HepG2 (cell line): ENCODE data around the gene PRXL2B. TPM values are rescaled to one million over a fixed set of nuclear protein-coding genes. Genes with fewer than 3 reads are reported as not detected.

Experiments used
- ATAC-seq: fragments of 200-7000 bp; cut with Tn5 transposase; 3 replicates; pipeline ENCODE4 v1.9.1; 2020; ENCODE audit warnings: mild to moderate bottlenecking, moderate library complexity
- BruUV-seq: library from RNA; stranded (reverse); fragments of 400-500 nt; replicated peaks from 2 replicates; lab custom pipeline; 2021; lab: Mats Ljungman, UMichigan
- CTCF ChIA-PET: fragments of 300-600 bp; formaldehyde crosslinking; extraction: SDS; loops from one replicate; lab custom pipeline; 2021; ENCODE audit warnings: low total read pairs, inconsistent platforms, low intra/inter-chr PET ratio; lab: Yijun Ruan, JAX
- POLR2A ChIA-PET: fragments of 350-600 bp; sonication (Branson Sonifier 250); formaldehyde crosslinking; loops from one replicate; lab custom pipeline; 2020; ENCODE audit warnings: antibody characterized with exemption, inconsistent platforms; lab: Yijun Ruan, JAX
- DNase-seq: peaks from one replicate; pipeline ENCODE4 v3.0.0-alpha.2; 2015; ENCODE audit warnings: low spot score
- FAIRE-seq: peaks from 3 replicates; lab custom pipeline; 2011; peaks lifted over from hg19 to GRCh38; lab: Jason Lieb, UNC
- H2AFZ ChIP-seq: one replicate; pipeline ENCODE4 v1.6.1; 2011; ENCODE audit warnings: low read length, inconsistent platforms
- H3K27ac ChIP-seq: fragments of 300-600 bp; 3 replicates; pipeline ENCODE4 v1.8.0; 2011; ENCODE audit warnings: mixed run types, mild to moderate bottlenecking, mixed read lengths, low read length, inconsistent platforms; ENCODE audit not compliant: insufficient read depth; ENCODE audit errors: extremely low read length
- H3K27me3 ChIP-seq, 2 experiments: fragments of 200-600 bp in 1 of 2; 2 replicates in 1 of 2; 3 replicates in 1 of 2; pipeline versions ENCODE4 v1.6.0 to v1.8.0; 2011; ENCODE audit warnings: low read length in 2 of 2, mild to moderate bottlenecking in 2 of 2, moderate library complexity in 2 of 2, inconsistent platforms in 1 of 2; ENCODE audit not compliant: insufficient read depth in 2 of 2, control insufficient read depth in 1 of 2
- H3K36me3 ChIP-seq, 2 experiments: fragments of 200-600 bp in 1 of 2; replicated peaks in 1 of 2; 2 replicates in 1 of 2; 3 replicates in 1 of 2; pipeline versions ENCODE4 v1.5.1 to v1.8.0; 2011; ENCODE audit warnings: low read length in 2 of 2, inconsistent platforms in 1 of 2; ENCODE audit not compliant: insufficient read depth in 2 of 2, control insufficient read depth in 1 of 2
- H3K4me1 ChIP-seq: 2 replicates; pipeline ENCODE4 v1.5.1; 2012; ENCODE audit warnings: low read length, inconsistent platforms; ENCODE audit not compliant: insufficient read depth
- H3K4me2 ChIP-seq: 2 replicates; pipeline ENCODE4 v1.6.0; 2011; ENCODE audit warnings: low read depth, low read length, inconsistent platforms
- H3K4me3 ChIP-seq, 3 experiments: fragments of 200-600 bp in 1 of 3; sonication (generic), shearing (Covaris generic) in 1 of 3; replicated peaks in 1 of 3; 2 replicates each; pipeline ENCODE4 v1.5.1; 2011 to 2016; ENCODE audit warnings: low read length in 3 of 3, inconsistent platforms in 2 of 3, low read depth in 2 of 3, mild to moderate bottlenecking in 2 of 3, control low read depth in 1 of 3, mixed read lengths in 1 of 3; ENCODE audit not compliant: insufficient read depth in 1 of 3
- H3K79me2 ChIP-seq: one replicate; pipeline ENCODE4 v1.6.1; 2011; ENCODE audit warnings: low read length, inconsistent platforms; ENCODE audit not compliant: insufficient read depth
- H3K9ac ChIP-seq: 2 replicates; pipeline ENCODE4 v1.6.0; 2011; ENCODE audit warnings: mild to moderate bottlenecking, low read depth, low read length, inconsistent platforms; ENCODE audit not compliant: insufficient read depth
- H3K9me3 ChIP-seq: 2 replicates; pipeline ENCODE4 v1.5.1; 2012; ENCODE audit warnings: mild to moderate bottlenecking, low read length
- H4K20me1 ChIP-seq: 2 replicates; pipeline ENCODE4 v1.6.0; 2011; ENCODE audit warnings: inconsistent platforms, mild to moderate bottlenecking, low read length, moderate library complexity; ENCODE audit not compliant: insufficient read depth
- CREBL2 ChIP-seq: sonication (generic); formaldehyde crosslinking; IDR thresholded peaks from 2 replicates; pipeline ENCODE4 v1.8.1; 2023; ENCODE audit warnings: missing genetic modification reagents, mild to moderate bottlenecking, borderline replicate concordance
- DBP ChIP-seq: sonication (generic); formaldehyde crosslinking; IDR thresholded peaks from 2 replicates; pipeline ENCODE4 v1.4.0; 2020; ENCODE audit warnings: missing genetic modification reagents; ENCODE audit errors: not compliant biosample characterization
- GABPB1 ChIP-seq: IDR thresholded peaks from 2 replicates; pipeline ENCODE4 v1.6.1; 2016; ENCODE audit warnings: mild to moderate bottlenecking, missing genetic modification reagents, moderate library complexity, missing compliant biosample characterization
- HMG20B ChIP-seq: conservative IDR thresholded peaks from 2 replicates; pipeline ENCODE4 v1.6.1; 2016; ENCODE audit warnings: missing genetic modification reagents, missing compliant biosample characterization
- MED13 ChIP-seq: sonication (generic); formaldehyde crosslinking; IDR thresholded peaks from 2 replicates; pipeline ENCODE4 v1.5.0; 2020; ENCODE audit warnings: missing genetic modification reagents
- MTERF4 ChIP-seq: sonication (generic); formaldehyde crosslinking; IDR thresholded peaks from 2 replicates; pipeline ENCODE4 v1.8.0; 2023; ENCODE audit warnings: mild to moderate bottlenecking, missing genetic modification reagents
- NPAS2 ChIP-seq: sonication (generic); formaldehyde crosslinking; IDR thresholded peaks from 2 replicates; pipeline ENCODE4 v1.8.0; 2022; ENCODE audit warnings: mild to moderate bottlenecking, missing genetic modification reagents, borderline replicate concordance
- REST ChIP-seq, 2 experiments: IDR thresholded peaks; 2 replicates each; pipeline ENCODE4 v1.6.1; 2011 to 2012; ENCODE audit warnings: low read length in 2 of 2, borderline replicate concordance in 1 of 2, low read depth in 1 of 2, mild to moderate bottlenecking in 1 of 2, moderate library complexity in 1 of 2
- ZNF570 ChIP-seq: sonication (generic); formaldehyde crosslinking; IDR thresholded peaks from 2 replicates; pipeline ENCODE4 v1.4.0; 2020; ENCODE audit warnings: mild to moderate bottlenecking, missing genetic modification reagents, borderline replicate concordance
- whole genome bisulfite sequencing: methylation state at CpG from one replicate; pipeline ENCODE4 v1.1.6; 2017; ENCODE audit warnings: low lambda C conversion rate; 5-methylcytosine and 5-hydroxymethylcytosine counted together
- in situ Hi-C: cut with HindIII; loops from 2 replicates; pipeline ENCODE4 v1.10.0; 2017; ENCODE audit warnings: low pct_unique_long_range_greater_than_20kb; ENCODE audit not compliant: extremely low pct_ligation_motif_present
- intact Hi-C: fragments of 100-400 bp; cut with micrococcal nuclease; formaldehyde crosslinking; loops from one replicate; pipeline ENCODE4 v1.10.0; 2022; ENCODE audit not compliant: unreplicated experiment
- polyA plus RNA-seq, 8 experiments: library from polyadenylated mRNA; depleted of rRNA in 3 of 8; stranded (reverse) in 7 of 8; unstranded in 1 of 8; fragments of >200 nt; fragmentation: Illumina TruSeq in 4 of 8; extraction: Trizol in 4 of 8; gene quantifications; 2 replicates each; pipeline versions ENCODE4 v1.2.1 to v1.2.3, GENCODE V29; 2011 to 2016; ENCODE audit warnings: low read depth in 4 of 8, missing spikeins in 1 of 8, mixed read lengths in 1 of 8; ENCODE audit not compliant: insufficient read depth in 1 of 8
- total RNA-seq, 5 experiments: library from RNA; depleted of rRNA; stranded (reverse); fragments of >200 nt; fragmentation: Illumina TruSeq; extraction: Trizol; gene quantifications; 2 replicates each; pipeline ENCODE4 v1.2.3, GENCODE V29; 2016; ENCODE audit warnings: low read depth in 1 of 5

PRXL2B gene
- total and polyA plus RNA-seq, 2 of the 13 experiments (the other 11 are each of a cell fraction or from before 2014, with no cell fraction given), result 16.8 to 22.1 TPM

- TF ChIP-seq REST (IDR thresholded peaks at IDR 0.05; ENCODE audit: borderline replicate concordance in 1 of 2, low read depth in 1 of 2, low read length in 2 of 2), result no peak
- TF ChIP-seq HMG20B (CRISPR knock-in tag), result no peak
- no peak for TF ChIP-seq MED13 (CRISPR knock-in tag)
- TF ChIP-seq DBP (CRISPR knock-in tag), result no peak
Measured at GRCh38 chr1:2636733-2637132, 50.2 kb downstream of the PRXL2B start (continued).

GRCh38 chr1:2637442-2638145, 51.0 kb downstream of the PRXL2B start:
- POLR2A ChIA-PET, result interaction anchor here (0.6 kb wide), 1 partner anchor 33 kb away, joined by 3 read pairs; no protein-coding TSS in a partner anchor
- Histone ChIP-seq H3K4me1 (peaks cover 25% of the 10 kb centered on the region), H3K4me3 (no peak overlapping the region), H3K36me3 (no peaks in the 10 kb centered on the region), H3K4me2 (no peak overlapping the region), H3K27me3 (peaks cover 2 to 10% of the 10 kb centered on the region in 2 experiments; a peak in 2 of 5 replicates), H3K27ac (no peak overlapping the region), H2AFZ (no peak overlapping the region), H4K20me1 (no peaks in the 10 kb centered on the region), H3K79me2 (peaks cover 3% of the 10 kb centered on the region), H3K9ac (no peak overlapping the region), H3K9me3 (peaks cover 7% of the 10 kb centered on the region; the same call in 1 of the 2 replicates)
- DNase-seq (no peak), ATAC-seq (no peak), FAIRE-seq (no peak)
- in situ Hi-C loops (no loop called here), intact Hi-C loops (loop anchor here (10.0 kb wide), 1 partner anchor 53 kb away; the partner anchor contains the start of gene PRXL2B)
- CTCF ChIA-PET, result no interaction called here
- 29% methylated on average over 3 of the region's 10 CpGs for WGBS
- BruUV-seq, result no TSS peak
- TF ChIP-seq GABPB1 (CRISPR knock-in tag) (no peak), ZNF570 (CRISPR knock-in tag) (no peak), MTERF4 (CRISPR knock-in tag) (no peak), CREBL2 (CRISPR knock-in tag) (no peak), NPAS2 (CRISPR knock-in tag) (no peak)
